ENCODE measurements around the gene CTDP1. TPM values are rescaled to one million over a fixed set of nuclear protein-coding genes. Genes with fewer than 3 reads are reported as not detected.

CTDP1 gene
- total RNA-seq, 1 donor: 20.7 TPM

GRCh38 chr18:79698668-79699335 lies 19.2 kb downstream of the CTDP1 start:
- no peak overlapping the region for H3K4me3 ChIP-seq (ENCODE audit: low read depth, low read length)
- DNase-seq (ENCODE audit: low read depth): no peak
- no peak for TF ChIP-seq CTCF (IDR thresholded peaks at IDR 0.05; ENCODE audit: insufficient read depth, low read depth, low read length)

- TF ChIP-seq CTCF (IDR thresholded peaks at IDR 0.05; ENCODE audit: insufficient read depth, low read depth, low read length): no peak
- no peak overlapping the region for H3K4me3 ChIP-seq (ENCODE audit: low read depth, low read length)
- DNase-seq (ENCODE audit: low read depth): no peak
Measured at GRCh38 chr18:79699653-79700052, 20.1 kb downstream of the CTDP1 start.

GRCh38 chr18:79702906-79703305 lies 23.3 kb downstream of the CTDP1 start:
- no peak for DNase-seq (ENCODE audit: low read depth)
- H3K4me3 ChIP-seq (ENCODE audit: low read depth, low read length): no peak overlapping the region
- TF ChIP-seq CTCF (IDR thresholded peaks at IDR 0.05; ENCODE audit: insufficient read depth, low read depth, low read length): no peak

GRCh38 chr18:79704631-79705030 lies 25.0 kb downstream of the CTDP1 start:
- H3K4me3 ChIP-seq (ENCODE audit: low read depth, low read length): no peak overlapping the region
- DNase-seq (ENCODE audit: low read depth): no peak
- no peak for TF ChIP-seq CTCF (IDR thresholded peaks at IDR 0.05; ENCODE audit: insufficient read depth, low read depth, low read length)

DNA sequence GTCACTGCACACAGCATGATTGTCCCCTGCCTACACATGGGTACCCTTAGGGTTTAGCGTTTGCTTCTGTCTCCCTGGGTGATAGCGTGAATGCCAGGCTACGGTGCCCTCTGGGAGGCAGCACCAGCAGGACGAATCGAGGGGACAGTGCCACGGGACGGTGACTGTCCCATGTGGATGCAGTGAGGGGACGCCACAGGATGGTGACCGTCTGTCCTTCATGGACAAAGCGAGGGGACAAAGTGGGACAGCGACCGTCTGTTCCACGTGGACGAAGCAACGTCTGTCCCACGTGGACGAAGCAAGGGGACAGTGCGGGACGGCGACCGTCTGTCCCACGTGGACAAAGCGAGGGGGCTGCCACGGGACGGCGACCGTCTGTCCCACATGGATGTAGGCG lies 25.7 kb downstream of the CTDP1 start:
- no peak for TF ChIP-seq CTCF (IDR thresholded peaks at IDR 0.05; ENCODE audit: insufficient read depth, low read depth, low read length)
- no peak for DNase-seq (ENCODE audit: low read depth)
- H3K4me3 ChIP-seq (ENCODE audit: low read depth, low read length): no peak overlapping the region

GRCh38 chr18:79706006-79706405 lies 26.4 kb downstream of the CTDP1 start:
- DNase-seq (ENCODE audit: low read depth): no peak
- H3K4me3 ChIP-seq (ENCODE audit: low read depth, low read length): no peak overlapping the region
- no peak for TF ChIP-seq CTCF (IDR thresholded peaks at IDR 0.05; ENCODE audit: insufficient read depth, low read depth, low read length)

GRCh38 chr18:79706658-79707057 lies 27.1 kb downstream of the CTDP1 start:
- TF ChIP-seq CTCF (IDR thresholded peaks at IDR 0.05; ENCODE audit: insufficient read depth, low read depth, low read length): no peak
- no peak for DNase-seq (ENCODE audit: low read depth)
- no peak overlapping the region for H3K4me3 ChIP-seq (ENCODE audit: low read depth, low read length)

Measured in fibroblast of villous mesenchyme (primary cell).